Stimulated activated CD4-positive, alpha-beta T cell treated with anti-CD3 and anti-CD28 coated beads, Interleukin-4, amount 100 ng/mL, for 48 hours (primary cell): Measurements from ENCODE around the gene ENDOU.

ENCODE experiments used
- DNase-seq, 2 donors: peaks; one replicate each; pipeline ENCODE4 v3.0.0-alpha.2; 2020; ENCODE audit warnings: low read depth in 2 of 2

Gene ENDOU, protein sequence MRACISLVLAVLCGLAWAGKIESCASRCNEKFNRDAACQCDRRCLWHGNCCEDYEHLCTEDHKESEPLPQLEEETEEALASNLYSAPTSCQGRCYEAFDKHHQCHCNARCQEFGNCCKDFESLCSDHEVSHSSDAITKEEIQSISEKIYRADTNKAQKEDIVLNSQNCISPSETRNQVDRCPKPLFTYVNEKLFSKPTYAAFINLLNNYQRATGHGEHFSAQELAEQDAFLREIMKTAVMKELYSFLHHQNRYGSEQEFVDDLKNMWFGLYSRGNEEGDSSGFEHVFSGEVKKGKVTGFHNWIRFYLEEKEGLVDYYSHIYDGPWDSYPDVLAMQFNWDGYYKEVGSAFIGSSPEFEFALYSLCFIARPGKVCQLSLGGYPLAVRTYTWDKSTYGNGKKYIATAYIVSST

DNA sequence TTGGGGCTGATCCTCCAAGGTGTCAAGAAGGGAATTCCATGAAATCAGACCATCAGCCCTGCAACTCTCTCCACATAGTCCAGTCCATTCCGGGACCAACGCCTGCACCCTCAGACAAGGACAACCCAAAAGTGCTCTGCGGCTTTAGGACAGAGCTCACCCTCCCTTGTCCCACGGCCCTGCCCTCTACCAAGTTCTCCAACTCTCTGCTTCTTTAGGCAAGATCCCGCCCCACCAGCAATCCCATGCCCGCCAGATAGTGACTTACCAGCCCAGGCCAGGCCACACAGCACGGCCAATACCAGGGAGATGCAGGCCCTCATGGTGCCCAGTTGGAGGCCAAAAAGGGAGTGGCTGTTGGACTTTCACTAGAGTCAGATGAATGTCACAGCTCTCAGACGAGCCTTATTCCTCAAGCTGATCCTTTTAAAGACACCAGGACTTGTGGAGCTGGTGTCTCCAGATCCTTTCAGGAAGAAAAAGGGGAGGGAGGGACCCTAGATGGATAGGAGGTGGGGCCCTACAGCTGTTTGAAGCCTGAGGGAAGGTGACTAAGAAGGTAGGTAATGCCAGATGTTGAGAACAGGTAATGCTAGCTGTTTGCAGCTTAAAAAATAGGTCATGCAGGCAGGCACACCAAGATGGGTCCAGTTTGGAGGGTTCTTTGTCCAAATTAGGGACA is at the start of gene ENDOU:
TSS of gene ENDOU (minus strand) at position 400 of the 682 bp plus-strand sequence. CDS start at position 323, 77 bp downstream.
- DNase-seq, result no peak

DNA sequence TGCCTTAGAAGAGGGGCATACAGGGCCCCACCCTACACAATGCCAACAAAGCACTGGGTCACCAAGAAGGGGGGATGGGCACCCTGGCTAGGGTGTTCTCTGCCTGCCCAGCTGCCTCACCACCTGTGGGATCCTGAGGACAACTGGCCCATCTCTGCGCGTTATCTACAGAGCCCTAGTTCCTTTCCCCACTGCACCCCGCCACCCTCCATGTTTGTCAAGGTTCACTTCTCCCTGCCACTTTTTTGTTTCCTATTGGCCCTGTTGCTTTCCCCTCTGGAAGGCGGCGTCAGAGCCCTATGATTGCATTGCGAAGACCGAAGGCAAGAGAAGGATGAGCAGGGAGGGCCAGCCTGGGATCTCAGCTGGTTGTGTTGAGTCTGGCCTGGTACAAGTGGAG is 49.4 kb upstream of the ENDOU start:
- no peak for DNase-seq

DNA sequence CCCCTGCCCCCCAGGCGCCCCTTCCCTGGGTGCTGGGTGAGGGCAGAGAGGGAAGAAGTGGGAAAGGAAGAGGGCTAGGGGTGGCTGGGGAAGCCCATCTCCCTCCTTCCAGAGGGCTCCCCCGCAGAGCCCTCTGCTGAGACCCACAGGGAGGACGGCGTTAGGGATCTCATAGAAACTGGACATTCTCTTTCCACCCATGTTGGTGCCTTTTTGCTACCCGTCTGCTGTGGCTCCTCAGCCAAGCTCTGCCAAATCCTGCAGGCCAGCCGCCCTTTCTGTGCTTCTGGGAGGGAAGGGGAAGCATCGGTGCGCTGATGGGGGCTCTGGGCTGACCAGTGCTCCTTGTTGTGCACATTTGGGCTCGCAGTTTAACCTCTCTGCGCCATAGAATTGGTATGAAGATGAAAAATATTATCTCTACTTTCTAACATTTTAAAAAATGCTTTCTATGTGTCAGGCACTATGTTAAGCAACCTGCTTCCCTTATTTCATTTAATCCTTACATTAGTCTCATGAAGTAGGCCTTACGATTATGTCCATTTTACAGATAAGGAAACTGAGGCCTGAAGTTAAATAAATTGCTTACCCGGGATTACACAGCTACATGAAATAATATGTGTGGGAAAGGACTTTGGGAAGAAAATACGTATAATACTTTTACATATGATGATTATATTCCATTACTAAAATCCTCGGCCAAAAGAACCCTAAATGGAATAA is 48.7 kb upstream of the ENDOU start:
- DNase-seq, result no peak

DNA sequence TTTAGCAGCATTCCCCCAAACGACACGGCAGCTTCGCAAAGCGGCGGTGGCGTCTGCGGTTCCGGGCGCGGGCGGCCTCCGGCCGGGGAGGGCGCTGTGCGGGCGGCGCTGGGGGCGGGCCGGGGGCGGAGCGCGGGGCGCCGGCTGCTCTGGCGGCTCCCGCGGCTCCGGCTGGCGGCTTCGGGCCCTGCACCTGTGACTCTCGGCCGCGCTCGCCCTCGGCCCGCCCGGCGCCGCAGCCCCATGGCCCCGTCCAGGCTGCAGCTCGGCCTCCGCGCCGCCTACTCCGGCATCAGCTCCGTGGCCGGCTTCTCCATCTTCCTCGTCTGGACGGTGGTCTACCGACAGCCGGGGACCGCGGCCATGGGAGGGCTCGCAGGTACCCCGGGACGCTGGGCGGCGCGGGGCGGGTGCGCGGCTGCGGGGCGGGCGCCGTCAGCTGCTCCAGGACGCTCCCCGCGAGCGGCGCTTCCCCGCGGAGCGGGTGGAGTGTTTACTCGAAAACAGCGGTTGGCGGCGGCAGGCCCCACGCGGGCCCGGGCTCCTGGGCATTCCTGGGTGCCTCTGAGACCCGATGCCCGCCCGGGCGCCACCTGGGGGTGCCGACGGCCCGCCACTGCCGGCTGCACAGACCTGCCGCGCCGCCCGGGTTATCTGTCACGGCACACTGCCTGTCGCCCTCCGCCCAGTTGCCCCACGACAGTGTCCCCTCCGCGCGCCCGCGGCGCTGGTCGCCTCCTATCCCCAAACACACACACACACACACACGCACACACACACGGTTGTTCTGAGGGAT is 48.0 kb upstream of the ENDOU start, which contains the start of gene SLC48A1:
TSS of gene SLC48A1 (plus strand) at position 177 of the 796 bp plus-strand sequence. CDS start at position 244, 67 bp downstream.
- peak; percentile 49 to 61 for DNase-seq

DNA sequence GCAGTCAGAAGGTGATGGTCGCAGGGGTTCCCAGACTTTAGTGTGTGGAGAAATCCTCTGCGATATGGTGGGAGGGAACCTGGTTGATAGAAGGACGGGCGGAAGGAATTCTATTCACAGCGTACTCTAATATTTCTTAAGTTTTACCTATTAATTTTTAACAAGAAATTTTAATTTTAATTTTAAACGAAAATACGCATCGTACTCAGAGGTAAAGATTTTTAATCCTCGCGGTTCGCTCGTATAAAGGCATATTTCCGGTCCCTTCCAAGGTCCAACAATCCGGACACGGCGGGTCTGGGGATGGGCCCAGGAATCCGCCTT is 47.4 kb upstream of the ENDOU start:
- no peak for DNase-seq

DNA sequence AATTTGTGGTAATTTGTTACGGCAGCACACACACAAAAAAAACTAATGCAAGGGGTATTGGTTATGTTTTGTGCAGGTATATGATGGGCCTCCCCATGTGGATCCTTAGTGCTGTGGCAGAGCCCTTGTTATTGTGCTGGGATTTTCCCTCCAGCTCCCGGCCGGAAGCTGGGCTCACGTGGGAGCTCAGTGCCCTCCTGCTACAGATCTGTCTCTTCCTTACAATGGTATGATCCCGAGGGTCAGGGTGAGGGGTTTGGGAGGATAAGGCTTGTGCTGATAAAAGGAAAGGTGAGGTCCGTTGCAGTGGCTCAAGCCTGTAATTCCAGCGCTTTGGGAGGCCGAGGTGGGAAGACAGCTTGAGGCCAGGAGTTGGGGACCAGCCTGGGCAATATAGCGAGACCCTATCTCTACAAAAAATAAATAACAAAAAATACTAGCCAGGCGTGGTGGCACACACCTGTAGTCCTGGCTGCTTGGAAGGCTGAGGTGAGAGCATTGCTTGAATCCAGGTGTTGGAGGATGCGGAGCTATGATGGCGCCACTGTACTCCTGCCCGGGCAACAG is 46.9 kb upstream of the ENDOU start:
- DNase-seq, result no peak

DNA sequence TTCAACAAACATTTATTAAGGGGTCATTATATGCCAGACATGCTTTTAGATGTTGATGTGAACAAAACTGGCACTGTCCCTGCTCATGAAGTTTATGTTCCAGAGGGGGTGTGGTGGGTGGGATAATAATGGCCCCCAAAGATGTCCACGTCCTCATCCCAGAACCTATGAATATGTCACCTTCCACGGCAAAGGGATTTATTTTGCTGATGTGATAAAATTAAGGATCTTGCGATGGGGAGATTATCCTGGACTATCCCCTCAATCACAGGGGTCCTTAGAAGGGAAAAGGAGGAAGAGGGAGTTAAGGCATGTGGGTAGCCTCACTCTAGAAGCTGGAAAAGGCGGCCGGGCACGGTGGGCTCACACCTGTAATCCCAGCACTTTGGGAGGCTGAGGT is 46.0 kb upstream of the ENDOU start:
- DNase-seq, result no peak

DNA sequence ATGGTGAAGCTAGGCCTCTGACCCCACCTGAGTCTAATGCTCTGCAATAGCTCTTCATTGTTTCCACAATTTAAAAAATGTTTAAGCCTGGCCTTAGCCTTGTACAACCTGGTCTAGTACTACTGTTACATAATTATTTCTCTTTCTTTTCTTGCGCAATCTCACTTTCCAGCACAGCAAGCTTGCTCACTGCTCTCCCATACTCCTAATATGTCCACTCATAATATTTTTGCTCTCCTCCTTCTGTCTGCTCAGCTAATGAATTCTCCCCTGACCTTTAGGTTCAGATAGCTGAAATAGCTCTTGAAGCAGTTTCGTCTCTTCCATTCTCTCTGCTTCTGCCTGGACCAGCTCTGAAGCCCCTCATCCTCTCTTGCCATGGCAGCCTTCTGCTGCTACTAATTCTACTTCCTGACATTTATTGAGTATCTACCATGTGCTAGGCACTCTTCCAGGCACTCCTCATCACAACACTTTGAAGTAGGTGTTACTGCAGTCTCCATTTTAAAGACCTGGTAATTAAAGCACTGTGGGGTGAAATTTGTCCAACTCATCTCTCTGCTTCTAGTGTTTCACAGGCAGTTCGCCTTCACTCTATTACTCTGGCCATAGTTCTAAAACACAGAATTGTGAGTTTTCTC is 44.9 kb upstream of the ENDOU start:
- DNase-seq, result no peak

DNA sequence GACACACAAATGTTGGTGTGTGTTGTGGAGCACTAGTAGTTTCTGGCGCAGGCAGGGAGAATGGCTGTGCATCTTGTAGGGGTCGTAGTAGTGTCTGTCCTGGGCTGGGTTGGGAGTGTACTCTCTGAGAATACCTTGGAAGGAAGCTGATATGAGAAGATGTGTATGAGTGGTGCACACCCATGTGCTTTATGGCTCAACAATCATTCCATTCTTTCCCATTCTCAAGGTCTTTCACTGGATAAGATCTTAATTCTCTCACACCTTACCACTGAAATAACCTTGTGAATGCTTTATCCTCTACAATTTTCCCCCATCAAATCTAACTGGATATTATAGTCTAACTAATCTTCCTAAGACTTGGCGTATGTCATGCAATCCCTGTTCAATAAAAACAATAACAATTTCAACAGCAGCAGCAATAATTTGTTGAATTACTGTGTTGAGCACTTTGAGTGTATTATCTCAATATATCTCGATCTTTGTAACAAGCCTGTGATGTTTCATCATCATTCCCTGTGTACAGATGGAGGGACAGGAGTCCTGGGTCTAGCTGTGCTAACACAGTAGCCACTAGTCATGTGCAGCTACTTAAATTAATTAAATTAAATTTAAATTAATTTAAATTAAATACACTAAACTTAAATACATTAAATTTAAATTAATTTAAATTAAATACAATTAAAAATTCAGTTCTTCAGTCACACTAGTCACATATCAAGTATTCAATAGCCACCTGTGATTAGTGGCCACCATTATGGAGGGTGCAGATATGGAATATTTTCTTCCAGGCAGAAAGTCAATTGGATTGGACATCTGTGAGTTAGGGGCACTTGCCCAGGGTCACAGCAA is 44.2 kb upstream of the ENDOU start:
- no peak for DNase-seq

DNA sequence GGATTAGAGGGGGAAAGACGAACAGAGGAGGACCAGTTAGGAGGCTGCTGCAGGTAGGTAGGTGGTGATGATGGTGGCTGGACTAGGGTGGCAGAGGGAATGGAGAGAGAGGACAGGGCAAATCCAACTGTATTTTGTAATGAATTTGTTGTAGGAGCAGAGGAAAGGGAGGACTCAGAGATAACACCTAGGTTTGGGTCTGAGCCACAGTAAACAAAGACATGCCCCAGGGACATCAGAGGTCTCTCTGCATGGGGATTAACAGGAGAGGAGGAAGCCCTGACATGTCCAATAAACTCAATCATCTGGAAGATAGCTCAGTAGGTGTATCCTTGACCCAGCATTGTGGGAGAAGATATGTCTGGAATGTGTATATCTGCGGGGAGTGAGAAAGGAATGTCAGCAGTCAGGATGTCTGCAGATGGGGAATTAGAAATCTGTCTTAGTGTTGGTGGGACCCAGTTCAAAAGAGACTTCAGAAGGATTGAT is 43.1 kb upstream of the ENDOU start:
- no peak for DNase-seq

DNA sequence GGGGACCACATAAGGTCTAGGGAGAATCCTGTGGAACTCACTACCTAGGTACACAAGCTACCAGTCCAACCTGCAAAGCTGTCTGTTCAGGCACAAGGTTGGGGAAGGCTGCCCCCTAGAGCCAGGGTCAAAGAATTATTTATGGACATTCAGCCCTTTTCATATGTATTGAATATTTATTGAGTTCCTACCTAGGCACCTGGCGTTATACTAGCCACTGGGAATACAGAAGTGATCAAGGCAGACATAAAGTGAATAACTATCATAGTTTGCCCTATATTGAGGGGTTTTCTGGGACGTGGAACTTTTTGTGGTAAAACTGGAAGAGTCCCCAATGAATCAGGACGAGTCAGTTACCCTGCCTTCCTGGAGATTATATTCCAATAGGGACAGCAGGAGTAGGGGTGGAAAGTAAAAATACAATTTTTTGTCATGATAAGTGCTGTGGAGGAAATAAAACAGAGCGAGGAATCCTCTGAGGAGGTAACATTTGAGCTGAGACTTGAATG is 42.0 kb upstream of the ENDOU start:
- DNase-seq, result peak; percentile 60 to 69

DNA sequence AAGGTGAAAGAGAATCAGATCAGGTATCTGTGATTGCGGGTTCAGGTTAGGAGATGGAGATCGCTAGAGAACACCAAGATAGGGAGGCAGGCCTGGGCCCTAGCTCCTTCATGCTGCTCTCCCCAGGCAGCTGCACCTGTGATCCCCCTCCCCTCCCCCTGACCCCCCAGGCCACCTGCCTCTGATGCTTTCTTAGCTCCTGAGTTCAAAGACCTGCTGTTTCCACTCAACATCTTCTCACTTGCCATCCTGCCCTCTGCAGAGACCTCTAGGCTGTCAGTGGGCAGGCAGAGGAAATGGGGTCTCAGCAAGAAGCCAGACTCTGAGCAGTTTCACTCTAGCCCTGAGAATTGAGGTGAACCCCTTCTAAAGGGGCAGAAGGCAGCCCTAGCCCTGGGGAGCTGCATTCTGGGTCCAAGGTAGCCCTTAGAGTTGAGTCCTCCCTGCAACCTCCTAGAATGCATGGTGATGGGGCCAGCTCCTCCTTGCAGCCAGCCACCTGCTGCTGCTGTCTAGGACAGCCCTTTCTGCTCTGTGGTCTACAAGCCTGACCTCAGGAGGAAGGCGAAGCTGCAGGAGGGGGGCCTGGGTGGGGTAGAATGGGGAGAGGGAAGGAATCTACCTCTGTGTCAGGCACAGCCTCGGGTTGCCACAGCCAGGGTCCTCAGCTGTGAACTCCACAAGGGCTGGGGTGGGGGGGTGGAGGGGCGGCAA is 41.4 kb upstream of the ENDOU start:
- DNase-seq, result no peak

DNA sequence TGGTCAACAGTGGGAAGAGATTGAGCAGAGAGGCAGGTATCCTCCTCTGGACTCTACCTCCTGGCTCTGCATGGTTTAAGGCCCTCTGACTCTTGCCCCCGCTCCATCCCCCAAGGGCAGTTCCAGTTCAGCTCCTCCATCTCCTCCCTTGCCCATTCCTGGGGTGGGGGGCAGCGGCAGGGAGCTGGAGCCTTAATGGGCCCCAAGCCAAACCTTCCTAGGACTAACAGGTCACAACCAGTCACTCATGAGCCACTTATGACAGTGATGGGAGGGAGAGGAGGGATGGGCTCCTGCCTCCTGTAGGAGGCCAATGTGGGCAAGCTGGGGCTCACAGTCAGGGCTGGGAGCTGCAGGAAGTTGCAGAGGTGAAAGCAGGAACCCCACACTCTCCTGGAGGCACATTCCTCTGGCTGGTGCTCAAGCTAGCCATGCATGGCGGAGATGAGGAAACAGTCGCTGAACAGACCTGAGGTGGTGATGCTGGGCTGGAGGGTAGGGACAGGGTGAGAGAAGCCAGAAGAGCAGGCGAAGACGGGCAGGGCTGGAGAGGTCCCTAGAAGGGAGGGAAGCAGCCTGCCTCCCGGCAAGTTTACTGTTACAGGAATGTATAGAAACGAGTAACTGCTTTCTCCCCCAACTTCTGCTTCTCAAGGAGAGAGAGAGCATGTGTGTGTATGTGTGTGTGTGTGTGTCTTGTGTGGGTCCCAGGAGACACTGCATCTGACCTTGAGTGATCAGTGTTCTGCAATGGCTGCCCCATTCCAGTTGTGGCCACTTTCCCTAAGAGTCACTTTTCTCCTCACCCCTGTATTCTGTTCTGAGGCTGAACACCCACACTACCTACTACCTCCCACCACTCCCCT is 38.4 kb upstream of the ENDOU start:
- DNase-seq, result no peak

DNA sequence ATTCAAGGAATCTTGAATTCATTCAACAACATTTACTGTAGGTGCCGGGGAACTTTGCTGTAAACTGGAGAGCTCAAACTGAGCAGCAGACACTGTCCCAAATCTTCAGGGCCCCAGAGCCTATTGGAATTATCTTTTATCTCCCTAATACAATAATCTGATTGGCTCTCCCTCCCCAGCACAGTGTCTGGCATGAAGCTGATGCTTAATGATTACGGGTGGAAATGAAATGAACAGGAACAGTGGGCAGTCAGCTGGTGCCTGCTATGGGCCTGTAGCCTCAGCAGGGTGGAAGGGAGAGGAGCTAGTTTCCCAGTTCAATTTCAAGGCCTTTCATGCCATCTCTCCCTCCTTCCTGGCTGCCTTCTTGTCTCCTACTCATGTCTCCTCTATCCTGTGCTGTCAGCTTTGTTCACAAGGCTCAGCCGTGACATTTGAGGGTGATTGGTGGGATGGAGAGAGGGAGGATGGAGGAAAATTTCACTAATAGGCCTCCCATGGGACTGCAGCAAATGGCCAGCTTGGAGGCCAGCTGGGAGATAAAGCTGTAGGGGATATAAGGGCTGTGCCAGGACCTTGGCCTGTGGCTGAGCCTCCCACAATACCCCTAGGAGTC is 37.7 kb upstream of the ENDOU start:
- no peak for DNase-seq

DNA sequence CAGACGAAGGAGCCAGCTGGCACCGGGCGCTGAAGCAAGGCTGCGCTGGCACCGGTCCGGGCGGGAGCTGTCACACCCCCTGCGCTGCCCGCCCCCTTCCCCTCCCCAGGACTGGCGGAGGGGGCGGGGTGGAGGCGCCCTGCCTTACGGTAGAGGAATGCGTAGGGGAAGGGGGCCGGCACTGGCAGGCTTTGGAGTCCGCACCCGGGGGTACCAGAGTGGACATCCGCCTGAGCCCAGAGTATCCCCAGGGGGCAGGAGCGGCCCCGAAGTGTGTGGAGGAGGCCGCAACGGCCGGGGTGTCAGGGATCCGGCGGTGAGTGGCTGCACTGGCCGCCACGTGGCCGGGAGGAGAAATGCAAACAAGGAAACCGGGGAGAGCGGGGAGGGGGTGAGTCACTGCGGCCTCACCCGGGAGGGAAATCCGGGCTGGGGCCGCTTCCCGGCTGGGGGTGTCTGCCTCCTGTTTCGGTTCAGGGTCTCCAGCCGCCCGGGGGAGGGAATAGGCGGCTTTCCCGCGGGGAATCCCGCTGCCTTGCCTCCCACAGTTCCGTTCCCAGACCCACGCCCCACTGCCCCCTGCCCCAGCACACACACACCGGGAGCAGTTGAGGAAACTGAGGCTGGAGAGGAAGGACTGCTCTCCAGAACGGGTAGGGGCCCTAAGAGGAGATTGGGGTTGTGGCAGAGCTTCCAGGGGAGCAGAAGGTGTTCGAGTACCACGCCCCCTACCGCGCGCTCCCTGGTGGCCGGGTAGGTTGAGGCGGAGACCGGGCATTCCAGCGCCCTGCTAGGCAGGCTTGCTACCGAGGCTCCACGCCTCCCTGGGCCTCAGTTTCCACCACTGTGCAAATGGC is 33.8 kb upstream of the ENDOU start, which contains the start of gene RAPGEF3:
TSS of gene RAPGEF3 (minus strand) at position 47 of the 857 bp plus-strand sequence. CDS start 324 bp downstream, outside the sequence.
- DNase-seq, result peak; percentile 50 to 59

DNA sequence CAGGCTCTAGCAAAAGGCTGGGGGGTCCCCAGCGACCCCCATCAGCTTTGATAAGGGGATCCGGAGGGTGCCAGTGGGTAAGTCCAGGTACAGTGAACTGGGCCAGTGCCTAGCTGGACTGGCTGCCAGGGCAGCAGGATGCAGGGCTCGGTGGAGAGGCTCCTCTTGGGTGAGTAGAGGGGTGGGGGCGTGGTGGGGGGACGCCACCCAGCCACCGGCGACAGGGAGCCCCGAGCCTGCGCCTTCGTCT is 33.2 kb upstream of the ENDOU start:
- no peak for DNase-seq
